Measurements from ENCODE around the gene DUSP12. TPM values are rescaled to one million over a fixed set of nuclear protein-coding genes. Genes with fewer than 3 reads are reported as not detected.

Gene DUSP12
- total and polyA plus RNA-seq, 2 donors (not counting 1 experiment from before 2014, with no cell fraction given) = 35.6 to 35.8 TPM

GRCh38 chr1:161747801-161748200 lies 1.8 kb upstream of the DUSP12 start:
- H3K4me2 ChIP-seq (ENCODE audit: extremely low read depth, insufficient read depth, low read length) = no peak overlapping the region
- peaks cover 18% of the 10 kb centered on the region for H3K79me2 ChIP-seq (ENCODE audit: control insufficient read depth, insufficient read depth, low read length)
- H3K27ac ChIP-seq (ENCODE audit: insufficient read depth, low read length) = no peak overlapping the region
- TF ChIP-seq EZH2 (IDR thresholded peaks at IDR 0.05; ENCODE audit: low read length, missing control alignments) = no peak
- TF ChIP-seq CTCF (conservative IDR thresholded peaks at IDR 0.05 in 1 of 2, IDR thresholded peaks at IDR 0.05 in 1 of 2; ENCODE audit: low read depth in 1 of 2, low read length in 2 of 2) = no peak
- peaks cover 2% of the 10 kb centered on the region for H3K4me1 ChIP-seq (ENCODE audit: control insufficient read depth, extremely low read depth, insufficient read depth, low read length)
- H4K20me1 ChIP-seq (ENCODE audit: control insufficient read depth, extremely low read depth, insufficient read depth, low read length) = no peaks in the 10 kb centered on the region
- no peak overlapping the region for H3K9ac ChIP-seq (ENCODE audit: insufficient read depth, low read length)
- peaks cover 2% of the 10 kb centered on the region for H3K36me3 ChIP-seq (ENCODE audit: control insufficient read depth, insufficient read depth, low read length)
- H3K4me3 ChIP-seq (replicated peaks in 1 of 4; ENCODE audit: control extremely low read depth in 1 of 4, insufficient read depth in 1 of 4, low read depth in 3 of 4, low read length in 4 of 4) = no peak overlapping the region
- no peak for DNase-seq (ENCODE audit: low read depth in 2 of 2)
- no peak overlapping the region for H2AFZ ChIP-seq (ENCODE audit: low read length)
- no peaks in the 10 kb centered on the region for H3K9me3 ChIP-seq (ENCODE audit: control insufficient read depth, insufficient read depth, low read depth, low read length)
- no peaks in the 10 kb centered on the region for H3K27me3 ChIP-seq (ENCODE audit: control insufficient read depth, insufficient read depth, low read length)

- no peak for DNase-seq (ENCODE audit: low read depth in 2 of 2)
- Histone ChIP-seq H2AFZ (ENCODE audit: low read length) (no peak overlapping the region), H3K4me3 (replicated peaks in 1 of 4; ENCODE audit: control extremely low read depth in 1 of 4, insufficient read depth in 1 of 4, low read depth in 3 of 4, low read length in 4 of 4) (no peak overlapping the region), H3K4me2 (ENCODE audit: extremely low read depth, insufficient read depth, low read length) (no peak overlapping the region), H3K4me1 (ENCODE audit: control insufficient read depth, extremely low read depth, insufficient read depth, low read length) (no peaks in the 10 kb centered on the region), H3K9ac (ENCODE audit: insufficient read depth, low read length) (no peak overlapping the region), H3K27me3 (ENCODE audit: control insufficient read depth, insufficient read depth, low read length) (no peaks in the 10 kb centered on the region), H4K20me1 (ENCODE audit: control insufficient read depth, extremely low read depth, insufficient read depth, low read length) (no peaks in the 10 kb centered on the region), H3K36me3 (ENCODE audit: control insufficient read depth, insufficient read depth, low read length) (no peaks in the 10 kb centered on the region), H3K79me2 (ENCODE audit: control insufficient read depth, insufficient read depth, low read length) (peaks cover 22% of the 10 kb centered on the region), H3K9me3 (ENCODE audit: control insufficient read depth, insufficient read depth, low read depth, low read length) (no peaks in the 10 kb centered on the region), H3K27ac (ENCODE audit: insufficient read depth, low read length) (no peak overlapping the region)
- TF ChIP-seq CTCF (conservative IDR thresholded peaks at IDR 0.05 in 1 of 2, IDR thresholded peaks at IDR 0.05 in 1 of 2; ENCODE audit: low read depth in 1 of 2, low read length in 2 of 2) (peak; percentile 31 to 49), EZH2 (IDR thresholded peaks at IDR 0.05; ENCODE audit: low read length, missing control alignments) (no peak)
Measured at GRCh38 chr1:161763522-161764098, 14.0 kb downstream of the DUSP12 start.

GRCh38 chr1:161766102-161766981 lies 16.8 kb downstream of the DUSP12 start, which contains the start of gene ATF6:
TSS of gene ATF6 (plus strand) at chr1:161766320. CDS start at chr1:161766361, 41 bp downstream.
- Histone ChIP-seq H3K9me3 (ENCODE audit: control insufficient read depth, insufficient read depth, low read depth, low read length) (no peaks in the 10 kb centered on the region), H4K20me1 (ENCODE audit: control insufficient read depth, extremely low read depth, insufficient read depth, low read length) (no peaks in the 10 kb centered on the region), H3K4me2 (ENCODE audit: extremely low read depth, insufficient read depth, low read length) (peak within 1 kb of the TSS; percentile 100), H3K9ac (ENCODE audit: insufficient read depth, low read length) (peak within 1 kb of the TSS; percentile 83), H3K27me3 (ENCODE audit: control insufficient read depth, insufficient read depth, low read length) (no peaks in the 10 kb centered on the region), H3K79me2 (ENCODE audit: control insufficient read depth, insufficient read depth, low read length) (peaks cover 29% of the 10 kb centered on the region), H3K4me1 (ENCODE audit: control insufficient read depth, extremely low read depth, insufficient read depth, low read length) (no peaks in the 10 kb centered on the region), H2AFZ (ENCODE audit: low read length) (peak within 1 kb of the TSS; percentile 85), H3K27ac (ENCODE audit: insufficient read depth, low read length) (peak within 1 kb of the TSS; percentile 89), H3K36me3 (ENCODE audit: control insufficient read depth, insufficient read depth, low read length) (no peaks in the 10 kb centered on the region), H3K4me3 (replicated peaks in 1 of 4; ENCODE audit: control extremely low read depth in 1 of 4, insufficient read depth in 1 of 4, low read depth in 3 of 4, low read length in 4 of 4) (peak within 1 kb of the TSS; percentile 85 to 100 (median 93))
- no peak for TF ChIP-seq CTCF (conservative IDR thresholded peaks at IDR 0.05 in 1 of 2, IDR thresholded peaks at IDR 0.05 in 1 of 2; ENCODE audit: low read depth in 1 of 2, low read length in 2 of 2)
- no peak for TF ChIP-seq EZH2 (IDR thresholded peaks at IDR 0.05; ENCODE audit: low read length, missing control alignments)
- peak; percentile 96 for DNase-seq (ENCODE audit: low read depth in 2 of 2)
